Measurements from ENCODE around the gene CABCOCO1.

GRCh38 chr10:61635471-61635870 is 27.3 kb upstream of the CABCOCO1 start:
- TF ChIP-seq CTCF (IDR thresholded peaks at IDR 0.05) (no peak), POLR2A (IDR thresholded peaks at IDR 0.05) (no peak)
